Transverse colon (tissue), 4 donors: ENCODE measurements around the gene MRGPRG. TPM values are rescaled to one million over a fixed set of nuclear protein-coding genes. Genes with fewer than 3 reads are reported as not detected.

Experiments
- DNase-seq: peaks from one replicate; pipeline ENCODE4 v3.0.0-alpha.2; 2019
- H3K27ac ChIP-seq, 4 donors: fragments of 200-600 bp; sonication (generic); 2 replicates each; pipeline ENCODE4 v1.5.1; 2016 to 2018; ENCODE audit warnings: inconsistent platforms in 4 of 4
- H3K27me3 ChIP-seq: fragments of 200-600 bp; sonication (generic); 2 replicates; pipeline ENCODE4 v1.5.1; 2017; ENCODE audit warnings: inconsistent platforms
- H3K36me3 ChIP-seq, 4 donors: fragments of 200-600 bp; sonication (generic); 2 replicates each; pipeline ENCODE4 v1.5.1; 2017 to 2019; ENCODE audit warnings: inconsistent platforms in 4 of 4
- H3K4me1 ChIP-seq, 4 donors: fragments of 200-600 bp; sonication (generic); 2 replicates each; pipeline ENCODE4 v1.5.1; 2017 to 2020; ENCODE audit warnings: inconsistent platforms in 4 of 4
- H3K4me3 ChIP-seq, 4 donors: fragments of 200-600 bp; sonication (generic); 1 replicate in 1 of 4; 2 replicates in 3 of 4; pipeline versions ENCODE4 v1.5.1 to v1.6.1; 2017 to 2019; ENCODE audit warnings: inconsistent platforms in 4 of 4
- H3K9me3 ChIP-seq, 2 donors: fragments of 200-600 bp; sonication (generic); 2 replicates each; pipeline ENCODE4 v1.5.1; 2017 to 2019; ENCODE audit warnings: inconsistent platforms in 2 of 2
- CTCF ChIP-seq, 5 experiments: fragments of 200-600 bp in 3 of 5; fragments of 450-650 bp in 2 of 5; sonication (generic) in 3 of 5; IDR thresholded peaks; 1 replicate in 2 of 5; 2 replicates in 3 of 5; pipeline ENCODE4 v1.5.1; 2016 to 2017; ENCODE audit warnings: antibody characterized with exemption in 5 of 5, inconsistent platforms in 3 of 5, mild to moderate bottlenecking in 2 of 5, moderate library complexity in 1 of 5
- EP300 ChIP-seq: sonication (generic); formaldehyde crosslinking; IDR thresholded peaks from one replicate; pipeline ENCODE4 v1.6.1; 2017; ENCODE audit warnings: antibody characterized with exemption, low read depth
- POLR2A ChIP-seq: fragments of 450-650 bp; IDR thresholded peaks from one replicate; pipeline ENCODE4 v1.6.1; 2016; ENCODE audit warnings: antibody characterized with exemption, mild to moderate bottlenecking, moderate library complexity
- POLR2AphosphoS5 ChIP-seq, 3 donors: sonication (generic); formaldehyde crosslinking; IDR thresholded peaks; one replicate each; pipeline ENCODE4 v1.6.1; 2016; ENCODE audit warnings: antibody characterized with exemption in 3 of 3
- WGBS, 2 donors: methylation state at CpG; one replicate each; pipeline ENCODE4 v1.1.5; 2018; ENCODE audit warnings: low coverage in 1 of 2; 5-methylcytosine and 5-hydroxymethylcytosine counted together
- in situ Hi-C, 4 donors: fragments of 200-750 bp; cut with MboI; loops; one replicate each; pipeline versions ENCODE4 v1.15.0 to v1.15.1; 2017; ENCODE audit warnings: low sequenced_read_pairs in 3 of 4, low pct_ligation_motif_present in 1 of 4, low pct_unique_long_range_greater_than_20kb in 1 of 4
- intact Hi-C: fragments of 100-400 bp; cut with DNase I; formaldehyde crosslinking; loops from one replicate; pipeline ENCODE4 v1.15.1; 2023; ENCODE audit warnings: low total_unique reads
- total RNA-seq, 4 donors: library from RNA; depleted of rRNA; stranded (reverse); fragments of >200 nt; gene quantifications; one replicate each; pipeline ENCODE4 v1.1.0, GENCODE V29; 2016

MRGPRG gene
- total RNA-seq, 4 donors from 2014 or later, result not detected

- Histone ChIP-seq H3K4me1 (peaks cover 0 to 9% (median 3%) of the 10 kb centered on the region in 4 donors), H3K36me3 (no peaks in the 10 kb centered on the region), H3K27ac (no peak overlapping the region), H3K27me3 (peaks cover 58% of the 10 kb centered on the region), H3K9me3 (no peaks in the 10 kb centered on the region), H3K4me3 (no peak overlapping the region)
- no peak for TF ChIP-seq EP300
- no peak for TF ChIP-seq POLR2AphosphoS5 (IDR thresholded peaks at IDR 0.05)
- no peak for TF ChIP-seq CTCF (IDR thresholded peaks at IDR 0.05)
- TF ChIP-seq POLR2A, result no peak
- intact Hi-C loops, result no loop called here
- 71% methylated on average over 19 of the region's 19 CpGs; no CpG with 5 or more reads in 1 of the 2 donors for WGBS, 2 donors
- in situ Hi-C loops, result loop anchor here in 2 of 4 donors (25.0 kb wide), 2 partner anchors 87 to 162 kb away; no protein-coding TSS in a partner anchor
- DNase-seq, result no peak
Observed at GRCh38 chr11:3199537-3200295, 18.9 kb downstream of the MRGPRG start.

- H3K4me1 ChIP-seq, result peaks cover 0 to 9% (median 3%) of the 10 kb centered on the region in 4 donors
- no peak overlapping the region for H3K4me3 ChIP-seq
- no peak overlapping the region for H3K27ac ChIP-seq
- H3K36me3 ChIP-seq, result no peaks in the 10 kb centered on the region
- in situ Hi-C loops, result no loop called here
- no peak for DNase-seq
- 83% methylated on average over 13 of the region's 15 CpGs; no CpG with 5 or more reads in 1 of the 2 donors for WGBS, 2 donors
- intact Hi-C loops, result no loop called here
- peaks cover 52% of the 10 kb centered on the region for H3K27me3 ChIP-seq
- no peak for TF ChIP-seq POLR2A
- no peak for TF ChIP-seq POLR2AphosphoS5 (IDR thresholded peaks at IDR 0.05)
- no peak for TF ChIP-seq CTCF (IDR thresholded peaks at IDR 0.05)
- TF ChIP-seq EP300, result no peak
- no peaks in the 10 kb centered on the region for H3K9me3 ChIP-seq
Observed at GRCh38 chr11:3198815-3199214, 19.8 kb downstream of the MRGPRG start.

GRCh38 chr11:3197878-3198528, 20.6 kb downstream of the MRGPRG start:
- peaks cover 50% of the 10 kb centered on the region for H3K27me3 ChIP-seq
- intact Hi-C loops, result no loop called here
- no peaks in the 10 kb centered on the region for H3K36me3 ChIP-seq
- DNase-seq, result no peak
- H3K4me1 ChIP-seq, result peaks cover 0 to 2% (median 0%) of the 10 kb centered on the region in 4 donors
- in situ Hi-C loops, result no loop called here
- H3K4me3 ChIP-seq, result no peak overlapping the region
- H3K27ac ChIP-seq, result no peak overlapping the region
- TF ChIP-seq POLR2A (no peak), EP300 (no peak), CTCF (IDR thresholded peaks at IDR 0.05) (no peak), POLR2AphosphoS5 (IDR thresholded peaks at IDR 0.05) (no peak)
- no peaks in the 10 kb centered on the region for H3K9me3 ChIP-seq
- WGBS, 2 donors, result 79% methylated on average over 4 of the region's 8 CpGs; no CpG with 5 or more reads in 1 of the 2 donors

GRCh38 chr11:3197044-3197695, 21.4 kb downstream of the MRGPRG start:
- in situ Hi-C loops, result no loop called here
- Histone ChIP-seq H3K36me3 (no peaks in the 10 kb centered on the region), H3K27me3 (peaks cover 42% of the 10 kb centered on the region), H3K9me3 (no peaks in the 10 kb centered on the region), H3K4me3 (no peak overlapping the region), H3K4me1 (no peaks in the 10 kb centered on the region), H3K27ac (no peak overlapping the region)
- WGBS, 2 donors, result 75 to 80% methylated on average over 1 to 11 of the region's 11 CpGs
- intact Hi-C loops, result no loop called here
- peak; percentile 6 for DNase-seq
- TF ChIP-seq EP300 (no peak), POLR2AphosphoS5 (IDR thresholded peaks at IDR 0.05) (no peak), CTCF (IDR thresholded peaks at IDR 0.05) (no peak), POLR2A (no peak)
